ENCODE data around the gene EFCAB6.

The EFCAB6 gene

GRCh38 chr22:43553451-43554258, 258.4 kb downstream of the EFCAB6 start:
- Histone ChIP-seq H3K36me3 (ENCODE audit: control insufficient read depth in 1 of 2, insufficient read depth in 2 of 2, low read length in 2 of 2) (no peaks in the 10 kb centered on the region), H3K4me1 (ENCODE audit: control insufficient read depth in 1 of 2, insufficient read depth in 2 of 2, low read length in 2 of 2) (no peaks in the 10 kb centered on the region), H3K4ac (ENCODE audit: low read depth, low read length) (no peak overlapping the region), H2BK12ac (ENCODE audit: low read length) (no peak overlapping the region), H4K12ac (ENCODE audit: low read depth, low read length) (no peak overlapping the region), H3K27me3 (ENCODE audit: insufficient read depth, low read length) (no peaks in the 10 kb centered on the region), H3K27ac (ENCODE audit: low read depth, low read length) (no peak overlapping the region), H3K79me1 (ENCODE audit: low read length) (no peaks in the 10 kb centered on the region), H2BK120ac (ENCODE audit: insufficient read depth, low read length, poor library complexity) (no peak overlapping the region), H3K9ac (ENCODE audit: low read length) (no peak overlapping the region), H3K14ac (ENCODE audit: low read length) (no peak overlapping the region), H3K79me2 (ENCODE audit: control insufficient read depth, insufficient read depth, low read length, poor library complexity) (no peaks in the 10 kb centered on the region), H3K18ac (ENCODE audit: low read length) (no peak overlapping the region), H4K8ac (ENCODE audit: low read depth, low read length) (no peak overlapping the region), H2AK5ac (ENCODE audit: low read length) (no peak overlapping the region), H2BK5ac (ENCODE audit: low read depth, low read length, poor library complexity) (no peak overlapping the region), H3K4me2 (ENCODE audit: low read length) (no peak overlapping the region), H3K9me3 (ENCODE audit: insufficient read depth, low read depth, low read length) (peaks cover 7% of the 10 kb centered on the region), H3K23ac (ENCODE audit: low read length) (no peak overlapping the region), H4K91ac (ENCODE audit: low read depth, low read length) (no peak overlapping the region), H2AFZ (ENCODE audit: insufficient read depth, low read length, poor library complexity) (no peak overlapping the region), H3K4me3 (ENCODE audit: low read depth, low read length) (no peak overlapping the region)
- no peak for DNase-seq
- WGBS (ENCODE audit: extremely low coverage, insufficient coverage, insufficient read length), result no CpG with 5 or more reads among the region's 16 CpGs

DNA sequence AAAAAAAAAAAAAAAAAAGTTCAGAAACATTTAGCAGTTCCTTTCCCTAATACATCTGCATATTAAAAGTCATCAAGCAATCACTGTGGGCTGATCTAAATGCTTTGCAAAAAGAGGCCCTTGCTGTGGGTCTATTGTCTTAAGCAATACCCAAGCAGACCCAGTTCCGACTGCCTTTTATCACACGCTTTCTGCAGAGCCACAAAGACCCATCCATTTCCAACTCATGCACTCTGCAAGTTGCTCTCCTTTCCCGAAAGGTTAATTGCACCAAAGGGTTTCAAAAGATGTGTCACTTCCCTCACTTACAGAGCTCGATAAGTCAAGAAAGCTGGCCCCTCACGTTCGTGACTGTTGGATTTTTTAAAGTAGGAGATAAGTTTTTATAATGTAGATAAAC, 261.4 kb downstream of the EFCAB6 start:
- Histone ChIP-seq H4K91ac (ENCODE audit: low read depth, low read length) (no peak overlapping the region), H3K4me3 (ENCODE audit: low read depth, low read length) (no peak overlapping the region), H2BK120ac (ENCODE audit: insufficient read depth, low read length, poor library complexity) (no peak overlapping the region), H3K4ac (ENCODE audit: low read depth, low read length) (no peak overlapping the region), H4K12ac (ENCODE audit: low read depth, low read length) (no peak overlapping the region), H3K23ac (ENCODE audit: low read length) (no peak overlapping the region), H3K4me1 (ENCODE audit: control insufficient read depth in 1 of 2, insufficient read depth in 2 of 2, low read length in 2 of 2) (no peaks in the 10 kb centered on the region), H2BK12ac (ENCODE audit: low read length) (no peak overlapping the region), H3K27me3 (ENCODE audit: insufficient read depth, low read length) (no peaks in the 10 kb centered on the region), H3K9me3 (ENCODE audit: insufficient read depth, low read depth, low read length) (peaks cover 7% of the 10 kb centered on the region), H3K14ac (ENCODE audit: low read length) (no peak overlapping the region), H4K8ac (ENCODE audit: low read depth, low read length) (no peak overlapping the region), H3K36me3 (ENCODE audit: control insufficient read depth in 1 of 2, insufficient read depth in 2 of 2, low read length in 2 of 2) (no peaks in the 10 kb centered on the region), H3K79me1 (ENCODE audit: low read length) (no peaks in the 10 kb centered on the region), H2AFZ (ENCODE audit: insufficient read depth, low read length, poor library complexity) (no peak overlapping the region), H2AK5ac (ENCODE audit: low read length) (no peak overlapping the region), H3K4me2 (ENCODE audit: low read length) (no peak overlapping the region), H3K9ac (ENCODE audit: low read length) (no peak overlapping the region), H3K18ac (ENCODE audit: low read length) (no peak overlapping the region), H2BK5ac (ENCODE audit: low read depth, low read length, poor library complexity) (no peak overlapping the region), H3K79me2 (ENCODE audit: control insufficient read depth, insufficient read depth, low read length, poor library complexity) (no peaks in the 10 kb centered on the region), H3K27ac (ENCODE audit: low read depth, low read length) (no peak overlapping the region)
- no peak for DNase-seq
- no CpG with 5 or more reads among the region's 6 CpGs for WGBS (ENCODE audit: extremely low coverage, insufficient coverage, insufficient read length)

- H3K36me3 ChIP-seq (ENCODE audit: control insufficient read depth in 1 of 2, insufficient read depth in 2 of 2, low read length in 2 of 2), result no peaks in the 10 kb centered on the region
- no peak overlapping the region for H4K12ac ChIP-seq (ENCODE audit: low read depth, low read length)
- peaks cover 6% of the 10 kb centered on the region for H3K9me3 ChIP-seq (ENCODE audit: insufficient read depth, low read depth, low read length)
These were observed 262.0 kb downstream of the EFCAB6 start for GRCh38 chr22:43550024-43550620.

GRCh38 chr22:43546186-43546585, 265.9 kb downstream of the EFCAB6 start:
- no peak overlapping the region for H2AK5ac ChIP-seq (ENCODE audit: low read length)
- no peak overlapping the region for H3K27ac ChIP-seq (ENCODE audit: low read depth, low read length)
- H3K23ac ChIP-seq (ENCODE audit: low read length), result no peak overlapping the region
- H3K79me2 ChIP-seq (ENCODE audit: control insufficient read depth, insufficient read depth, low read length, poor library complexity), result no peaks in the 10 kb centered on the region
- no peak for DNase-seq
- H3K79me1 ChIP-seq (ENCODE audit: low read length), result no peaks in the 10 kb centered on the region
- H3K4me1 ChIP-seq (ENCODE audit: control insufficient read depth in 1 of 2, insufficient read depth in 2 of 2, low read length in 2 of 2), result no peaks in the 10 kb centered on the region
- H3K27me3 ChIP-seq (ENCODE audit: insufficient read depth, low read length), result no peaks in the 10 kb centered on the region
- H3K14ac ChIP-seq (ENCODE audit: low read length), result no peak overlapping the region
- no peak overlapping the region for H4K12ac ChIP-seq (ENCODE audit: low read depth, low read length)
- no peak overlapping the region for H4K91ac ChIP-seq (ENCODE audit: low read depth, low read length)
- no peak overlapping the region for H3K9ac ChIP-seq (ENCODE audit: low read length)
- no peak overlapping the region for H2BK5ac ChIP-seq (ENCODE audit: low read depth, low read length, poor library complexity)
- H3K4me3 ChIP-seq (ENCODE audit: low read depth, low read length), result no peak overlapping the region
- no peak overlapping the region for H2BK120ac ChIP-seq (ENCODE audit: insufficient read depth, low read length, poor library complexity)
- no CpG with 5 or more reads among the region's 5 CpGs for WGBS (ENCODE audit: extremely low coverage, insufficient coverage, insufficient read length)
- no peak overlapping the region for H3K4ac ChIP-seq (ENCODE audit: low read depth, low read length)
- no peak overlapping the region for H4K8ac ChIP-seq (ENCODE audit: low read depth, low read length)
- no peaks in the 10 kb centered on the region for H3K9me3 ChIP-seq (ENCODE audit: insufficient read depth, low read depth, low read length)
- H2BK12ac ChIP-seq (ENCODE audit: low read length), result no peak overlapping the region
- H3K18ac ChIP-seq (ENCODE audit: low read length), result no peak overlapping the region
- no peak overlapping the region for H3K4me2 ChIP-seq (ENCODE audit: low read length)
- H3K36me3 ChIP-seq (ENCODE audit: control insufficient read depth in 1 of 2, insufficient read depth in 2 of 2, low read length in 2 of 2), result no peaks in the 10 kb centered on the region
- no peak overlapping the region for H2AFZ ChIP-seq (ENCODE audit: insufficient read depth, low read length, poor library complexity)

More at GRCh38 chr22:43550024-43550620, 262.0 kb downstream of the EFCAB6 start:
- no CpG with 5 or more reads among the region's 14 CpGs for WGBS (ENCODE audit: extremely low coverage, insufficient coverage, insufficient read length)
- H4K8ac ChIP-seq (ENCODE audit: low read depth, low read length), result no peak overlapping the region
- no peak overlapping the region for H2BK12ac ChIP-seq (ENCODE audit: low read length)
- H3K4me2 ChIP-seq (ENCODE audit: low read length), result no peak overlapping the region
- DNase-seq, result no peak
- H2BK5ac ChIP-seq (ENCODE audit: low read depth, low read length, poor library complexity), result no peak overlapping the region
- H3K79me2 ChIP-seq (ENCODE audit: control insufficient read depth, insufficient read depth, low read length, poor library complexity), result no peaks in the 10 kb centered on the region
- H3K9ac ChIP-seq (ENCODE audit: low read length), result no peak overlapping the region
- no peak overlapping the region for H3K4me3 ChIP-seq (ENCODE audit: low read depth, low read length)
- no peak overlapping the region for H2AFZ ChIP-seq (ENCODE audit: insufficient read depth, low read length, poor library complexity)
- H3K18ac ChIP-seq (ENCODE audit: low read length), result no peak overlapping the region
- no peak overlapping the region for H3K4ac ChIP-seq (ENCODE audit: low read depth, low read length)
- H3K79me1 ChIP-seq (ENCODE audit: low read length), result no peaks in the 10 kb centered on the region
- no peaks in the 10 kb centered on the region for H3K27me3 ChIP-seq (ENCODE audit: insufficient read depth, low read length)
- no peak overlapping the region for H2BK120ac ChIP-seq (ENCODE audit: insufficient read depth, low read length, poor library complexity)
- no peak overlapping the region for H3K23ac ChIP-seq (ENCODE audit: low read length)
- no peak overlapping the region for H3K14ac ChIP-seq (ENCODE audit: low read length)
- no peak overlapping the region for H4K91ac ChIP-seq (ENCODE audit: low read depth, low read length)
- no peak overlapping the region for H3K27ac ChIP-seq (ENCODE audit: low read depth, low read length)
- no peak overlapping the region for H2AK5ac ChIP-seq (ENCODE audit: low read length)
- no peaks in the 10 kb centered on the region for H3K4me1 ChIP-seq (ENCODE audit: control insufficient read depth in 1 of 2, insufficient read depth in 2 of 2, low read length in 2 of 2)
